Activated T-cell treated with anti-CD3 and anti-CD28 coated beads, Interleukin-2, amount 50 U/mL, for 1 hour (primary cell): ENCODE data around the gene CAMK1D.
A peak's percentile ranks its signal among the peaks of the same experiment; 100 is the strongest.
"Not testable (repeated sequence)": the region's sequence is repeated elsewhere in the genome, so short reads cannot be mapped to it uniquely, and the experiment has no call there.

Experiments used
- DNase-seq: peaks from one replicate; pipeline ENCODE4 v3.0.0-alpha.2; 2020

The CAMK1D gene

DNA sequence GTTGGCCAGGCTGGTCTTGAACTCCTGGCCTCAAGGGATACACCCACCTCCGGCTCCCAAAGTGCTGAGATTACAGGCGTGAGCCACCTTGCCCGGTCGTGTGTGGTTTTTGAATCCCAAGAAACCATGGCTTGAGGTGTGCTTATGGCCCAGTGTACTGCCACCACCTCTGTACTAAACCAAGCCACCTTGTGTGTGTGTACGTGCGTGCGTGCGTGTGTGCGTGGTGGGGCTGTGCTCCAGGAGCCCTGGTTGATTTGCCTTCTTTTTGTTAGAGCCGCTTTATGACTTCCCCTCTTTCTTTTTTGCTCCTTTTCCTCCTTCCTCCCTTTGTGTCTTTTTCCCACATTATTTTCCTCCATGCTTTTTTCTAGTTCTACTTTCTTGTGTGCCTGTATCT lies 121.4 kb downstream of the CAMK1D start:
- DNase-seq = no peak

DNA sequence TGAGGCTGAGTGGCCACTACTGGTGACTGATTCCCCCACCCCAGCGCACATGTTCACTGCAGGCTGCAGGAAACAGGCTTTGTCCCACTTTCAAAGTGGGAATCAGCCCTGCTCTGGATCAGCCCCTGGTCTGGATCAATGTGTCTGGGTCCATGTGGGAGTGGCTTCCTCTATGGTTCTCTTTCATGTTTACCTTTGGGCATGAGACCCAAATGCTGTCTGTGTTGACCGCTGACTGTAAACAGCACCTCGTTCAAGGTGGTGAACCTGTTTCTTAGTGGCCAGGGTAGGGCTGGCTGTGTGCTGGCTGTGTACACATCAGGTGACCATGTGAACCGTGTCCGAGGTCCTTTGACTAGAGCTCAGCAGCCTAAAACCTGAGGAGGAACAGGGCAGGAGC lies 121.8 kb downstream of the CAMK1D start:
- no peak for DNase-seq

DNA sequence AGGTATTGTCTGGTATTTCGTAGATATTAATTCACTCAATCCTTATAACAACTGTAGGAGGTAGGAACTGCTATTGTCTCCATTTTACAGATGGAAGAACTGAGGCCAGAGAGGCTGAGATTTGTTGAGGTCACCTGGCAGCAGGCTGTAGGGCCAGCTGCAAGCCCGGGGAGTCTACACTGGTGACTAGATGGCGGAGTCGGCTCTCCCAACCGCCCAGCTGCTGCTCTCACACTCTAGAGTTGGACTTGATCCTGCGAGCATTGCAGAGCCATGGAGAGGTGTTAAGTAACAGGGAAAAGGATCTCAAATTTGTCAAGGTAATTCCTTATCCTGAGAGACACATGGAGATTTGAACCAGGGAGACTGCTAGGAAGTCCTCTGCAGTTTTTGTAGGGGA lies 124.1 kb downstream of the CAMK1D start:
- DNase-seq = no peak

DNA sequence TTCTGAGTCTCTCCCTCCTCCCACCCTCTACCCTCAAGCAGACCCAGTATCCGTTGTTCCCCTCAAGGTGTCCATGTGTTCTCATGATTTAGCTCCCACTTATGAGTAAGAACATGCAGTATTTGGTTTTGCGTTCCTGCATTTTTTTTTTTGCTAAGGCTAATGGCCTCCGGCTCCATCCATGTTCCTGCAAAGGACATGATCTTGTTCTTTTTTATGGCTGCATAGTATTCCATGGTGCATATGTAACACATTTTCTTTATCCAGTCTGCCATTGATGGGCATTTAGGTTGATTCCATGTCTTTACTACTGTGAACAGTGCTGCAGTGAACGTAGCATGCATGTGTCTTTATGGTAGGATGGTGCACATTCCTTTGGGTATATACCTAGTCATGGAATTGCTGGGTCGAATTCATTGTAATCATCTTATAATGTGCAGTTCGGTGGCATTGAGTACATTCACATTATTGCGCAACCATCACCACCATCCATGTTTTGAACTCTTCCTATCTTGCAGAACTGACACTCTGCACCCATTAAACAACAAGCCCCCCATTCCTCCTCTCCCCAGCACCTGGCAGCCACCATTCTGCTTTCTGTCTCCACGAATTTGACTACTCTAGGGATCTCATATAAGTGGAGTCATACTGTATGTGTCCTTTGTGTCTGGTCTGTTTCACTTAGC lies 125.5 kb downstream of the CAMK1D start:
- DNase-seq = no peak

- no peak for DNase-seq
Observed at GRCh38 chr10:12476656-12477055, 127.3 kb downstream of the CAMK1D start.

GRCh38 chr10:12479437-12479844 lies 130.1 kb downstream of the CAMK1D start:
- no peak for DNase-seq

DNA sequence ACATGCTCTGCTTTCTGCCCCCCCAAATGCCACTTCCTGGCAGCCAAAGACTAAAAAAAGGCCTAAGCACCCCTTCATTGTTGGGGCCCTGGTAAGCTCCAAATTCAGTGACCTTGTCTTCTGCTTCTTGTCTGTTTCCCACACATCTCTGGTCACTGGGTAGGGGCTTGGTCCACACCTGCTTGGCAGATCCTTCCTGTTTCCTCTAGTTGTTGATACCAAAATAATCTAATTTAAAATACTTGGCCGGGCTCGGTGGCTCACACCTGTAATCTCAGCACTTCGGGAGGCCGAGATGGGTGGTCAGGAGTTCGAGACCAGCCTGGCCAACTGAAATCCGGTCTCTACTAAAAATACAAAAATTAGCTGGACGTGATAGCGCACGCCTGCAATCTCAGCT lies 130.6 kb downstream of the CAMK1D start:
- no peak for DNase-seq

- DNase-seq = no peak
Observed at GRCh38 chr10:12480440-12480839, 131.1 kb downstream of the CAMK1D start.

GRCh38 chr10:12481924-12482323 lies 132.6 kb downstream of the CAMK1D start:
- DNase-seq = no peak

- no peak for DNase-seq
Observed at GRCh38 chr10:12482587-12482986, 133.2 kb downstream of the CAMK1D start.

DNA sequence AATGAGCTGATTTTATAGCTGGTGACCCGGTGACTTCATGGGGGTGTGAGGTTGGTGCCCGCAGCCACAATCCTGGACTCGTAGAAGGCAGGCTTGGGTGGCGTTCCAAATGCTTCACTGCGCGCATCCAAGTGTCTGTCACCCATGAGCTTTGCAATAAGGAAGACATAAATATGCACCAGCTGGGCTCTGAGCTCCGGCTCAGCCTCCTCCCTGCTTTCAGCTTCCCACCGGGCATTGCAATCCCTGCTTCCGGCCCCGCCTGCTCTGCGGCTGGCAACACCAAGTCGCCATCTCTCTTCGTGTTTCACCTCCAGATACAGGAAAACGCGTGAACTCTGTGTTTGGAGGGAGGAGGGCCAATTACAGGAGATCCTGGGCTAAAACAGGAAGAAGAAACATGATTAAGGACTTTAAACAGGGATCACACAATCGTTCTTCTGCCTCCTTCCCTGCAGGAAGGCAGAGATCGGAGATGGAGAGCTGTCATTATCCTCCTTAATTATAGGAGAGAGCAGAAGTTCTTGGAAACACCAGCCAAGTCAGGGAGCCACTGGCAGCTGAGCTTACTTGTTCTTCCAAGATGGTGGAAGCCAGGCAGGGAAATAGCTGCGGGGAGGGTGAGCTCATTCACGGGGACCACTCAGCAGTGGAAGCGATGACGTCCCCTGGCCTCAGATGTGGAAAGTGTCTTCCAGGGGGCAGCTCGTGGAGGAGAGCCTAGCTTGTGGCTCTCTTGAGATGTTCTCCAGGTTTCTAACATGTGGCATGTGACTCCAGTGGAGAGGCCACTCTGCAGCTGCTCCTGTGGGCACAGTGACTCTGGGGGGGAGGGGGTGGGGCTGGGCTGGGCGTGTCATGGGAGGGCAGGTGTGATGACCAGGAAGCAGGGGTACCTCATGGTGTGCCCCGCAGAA lies 134.9 kb downstream of the CAMK1D start:
- no peak for DNase-seq

- DNase-seq = peak; percentile 46
Observed at GRCh38 chr10:12484941-12485805, 135.8 kb downstream of the CAMK1D start.

GRCh38 chr10:12487366-12487765 lies 138.0 kb downstream of the CAMK1D start:
- DNase-seq = no peak

- DNase-seq = no peak
Observed at GRCh38 chr10:12488626-12489025, 139.3 kb downstream of the CAMK1D start.

DNA sequence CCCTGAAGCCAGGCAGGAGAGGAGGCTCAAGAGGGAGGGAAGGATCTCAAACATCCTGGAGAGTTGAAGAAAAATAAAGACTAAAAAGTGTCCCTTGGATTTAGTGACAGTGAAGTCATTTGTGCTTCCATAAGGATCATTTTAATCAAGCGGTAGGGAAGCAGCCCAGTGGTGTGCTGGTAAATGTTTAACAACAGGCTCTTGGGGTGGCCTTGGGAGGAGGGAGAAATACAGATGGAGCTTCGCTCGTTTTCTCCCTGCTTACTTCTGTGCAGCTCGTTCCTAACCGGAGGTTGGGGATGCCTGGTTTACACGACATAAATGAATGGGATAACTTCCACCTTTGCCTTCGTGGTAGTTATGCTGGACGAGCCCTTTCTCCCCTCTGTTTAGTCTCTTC lies 140.0 kb downstream of the CAMK1D start:
- no peak for DNase-seq

- no peak for DNase-seq
Observed at GRCh38 chr10:12489806-12490205, 140.5 kb downstream of the CAMK1D start.

GRCh38 chr10:12490963-12491362 lies 141.6 kb downstream of the CAMK1D start:
- DNase-seq = no peak

DNA sequence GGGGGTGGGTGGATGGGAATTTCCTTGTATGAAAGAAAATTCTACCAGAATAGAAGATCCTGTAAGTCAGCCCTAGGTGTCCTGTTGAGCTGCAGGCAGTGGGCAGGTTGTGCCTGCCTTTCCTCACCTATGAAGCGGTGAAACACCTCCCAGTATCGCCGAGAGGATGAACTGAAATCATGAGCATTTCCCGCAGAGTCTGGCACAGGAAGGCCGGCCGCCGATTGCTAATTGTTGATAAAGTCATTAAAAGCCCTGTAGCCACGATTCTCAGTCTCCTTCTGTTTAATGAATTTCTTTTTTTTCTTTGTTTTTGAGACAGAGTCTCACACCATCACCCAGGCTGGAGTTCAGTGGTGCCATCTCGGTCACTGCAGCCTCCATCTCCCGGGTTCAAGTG lies 142.1 kb downstream of the CAMK1D start:
- no peak for DNase-seq

- DNase-seq = no peak
Observed at GRCh38 chr10:12492016-12492415, 142.7 kb downstream of the CAMK1D start.

DNA sequence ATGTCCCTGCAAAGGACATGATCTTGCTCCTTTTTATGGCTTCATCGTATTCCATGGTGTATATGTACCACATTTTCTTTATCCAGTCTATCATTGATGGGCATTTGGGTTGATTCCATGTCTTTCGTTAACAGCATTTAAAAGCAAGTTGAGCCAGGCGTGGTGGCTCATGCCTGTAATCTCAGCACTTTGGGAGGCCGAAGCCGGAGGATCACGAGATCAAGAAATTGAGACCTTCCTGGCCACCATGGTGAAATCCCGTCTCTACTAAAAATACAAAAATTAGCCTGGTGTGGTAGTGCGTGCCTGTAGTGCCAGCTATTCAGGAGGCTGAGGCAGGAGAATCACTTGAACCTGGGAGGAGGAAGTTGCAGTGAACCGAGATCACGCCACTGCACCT lies 147.7 kb downstream of the CAMK1D start:
- not testable (repeated sequence) for DNase-seq

DNA sequence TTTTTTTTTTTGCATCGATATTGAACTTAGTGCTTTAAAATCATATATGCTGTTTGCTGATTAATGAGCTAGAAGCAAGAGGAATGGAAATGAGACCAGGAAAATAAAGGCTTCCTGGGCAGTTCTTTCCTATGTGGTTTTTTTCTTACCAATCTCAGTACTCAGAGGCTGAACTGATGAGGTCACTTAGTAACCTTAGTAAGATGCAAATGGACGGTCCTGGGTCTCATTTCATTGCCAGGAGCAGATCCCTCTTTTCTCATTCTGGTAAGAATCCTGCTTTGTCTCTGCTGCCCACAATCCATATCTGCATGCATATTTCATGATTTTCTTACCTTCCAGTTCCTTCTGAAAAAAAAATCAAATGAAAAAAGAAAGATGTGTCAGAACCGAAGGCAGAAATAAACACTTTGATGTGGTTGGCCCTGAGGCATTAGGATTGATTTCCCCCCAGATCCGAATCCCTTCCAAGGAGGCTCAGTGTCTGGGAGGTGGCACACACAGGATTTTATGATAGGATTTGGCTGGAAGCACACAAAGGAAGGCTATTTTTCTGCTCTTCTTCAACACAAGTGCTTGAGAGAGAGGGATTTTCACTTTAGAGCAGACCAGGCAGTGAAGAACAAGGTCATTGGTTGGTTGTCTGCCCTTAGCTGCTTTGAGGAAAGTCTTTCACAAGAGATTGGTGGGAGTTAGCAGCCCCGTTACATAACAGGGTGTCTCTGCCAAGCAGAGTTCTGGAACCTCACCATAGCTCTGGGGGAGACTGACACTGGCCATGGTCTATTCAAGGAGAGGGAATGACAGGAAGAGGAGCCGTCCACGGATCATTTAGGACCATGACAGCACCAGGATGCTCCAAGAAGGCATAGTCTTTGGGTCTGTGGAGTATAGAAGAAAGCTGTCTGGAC lies 150.0 kb downstream of the CAMK1D start:
- DNase-seq = peak; percentile 13
